B cell (primary cell): ENCODE measurements around the gene SLC2A4. TPM values are rescaled to one million over a fixed set of nuclear protein-coding genes. Genes with fewer than 3 reads are reported as not detected.
A peak's percentile ranks its signal among the peaks of the same experiment; 100 is the strongest.

Experiments used
- ATAC-seq: fragments of 200-7000 bp; cut with Tn5 transposase; one replicate; pipeline ENCODE4 v1.10.0; 2021; ENCODE audit warnings: low read depth, mild to moderate bottlenecking, moderate number of reproducible peaks, moderate library complexity
- CTCF ChIA-PET: fragments of 350-600 bp; sonication (Branson Sonifier 250); formaldehyde crosslinking; loops from one replicate; lab custom pipeline; 2021; ENCODE audit warnings: antibody characterized with exemption, inconsistent platforms; lab: Charles Lee
- POLR2A ChIA-PET: fragments of 350-600 bp; sonication (Branson Sonifier 250); formaldehyde crosslinking; loops from one replicate; lab custom pipeline; 2021; ENCODE audit warnings: antibody characterized with exemption; lab: Charles Lee
- DNase-seq: peaks from one replicate; pipeline ENCODE4 v3.0.0; 2013
- H2AFZ ChIP-seq: 2 replicates; pipeline ENCODE4 v1.6.1; 2012; ENCODE audit warnings: mild to moderate bottlenecking, low read depth, low read length; ENCODE audit not compliant: insufficient read depth, poor library complexity, severe bottlenecking
- H3K27ac ChIP-seq, 2 donors: 1 replicate in 1 of 2; 2 replicates in 1 of 2; pipeline ENCODE4 v1.5.1; 2012 to 2013; ENCODE audit warnings: low read length in 2 of 2, mild to moderate bottlenecking in 2 of 2, moderate library complexity in 1 of 2
- H3K27me3 ChIP-seq, 4 experiments: fragments of 200-600 bp in 1 of 4; sonication (generic) in 1 of 4; replicated peaks in 1 of 4; 1 replicate in 2 of 4; 2 replicates in 2 of 4; pipeline versions ENCODE4 v1.6.1 to v1.7.0; 2013 to 2016; ENCODE audit warnings: low read length in 3 of 4, mild to moderate bottlenecking in 2 of 4, mixed read lengths in 1 of 4, moderate library complexity in 1 of 4; ENCODE audit not compliant: insufficient read depth in 4 of 4, control insufficient read depth in 3 of 4; ENCODE audit errors: control extremely low read depth in 1 of 4
- H3K36me3 ChIP-seq, 2 experiments: replicated peaks in 1 of 2; 1 replicate in 1 of 2; 2 replicates in 1 of 2; pipeline versions ENCODE4 v1.6.1 to v1.7.1; 2013; ENCODE audit warnings: low read length in 1 of 2; ENCODE audit not compliant: insufficient read depth in 2 of 2, control insufficient read depth in 1 of 2; ENCODE audit errors: control extremely low read depth in 1 of 2, extremely low read depth in 1 of 2
- H3K4me1 ChIP-seq, 2 donors: fragments of 200-600 bp in 1 of 2; sonication (generic) in 1 of 2; 1 replicate in 1 of 2; 2 replicates in 1 of 2; pipeline versions ENCODE4 v1.5.1 to v1.6.1; 2013 to 2017; ENCODE audit warnings: low read length in 2 of 2; ENCODE audit not compliant: control insufficient read depth in 2 of 2, insufficient read depth in 2 of 2
- H3K4me2 ChIP-seq: replicated peaks from 2 replicates; pipeline ENCODE3; 2012; ENCODE audit warnings: mild to moderate bottlenecking, low read depth, low read length; ENCODE audit not compliant: poor library complexity, severe bottlenecking
- H3K4me3 ChIP-seq, 5 experiments: fragments of 200-600 bp in 1 of 5; sonication (generic) in 1 of 5; 1 replicate in 3 of 5; 2 replicates in 2 of 5; pipeline versions ENCODE4 v1.5.1 to v1.7.0; 2011 to 2016; ENCODE audit warnings: low read length in 4 of 5, mild to moderate bottlenecking in 4 of 5, low read depth in 2 of 5, control low read depth in 1 of 5, moderate library complexity in 1 of 5; ENCODE audit not compliant: insufficient read depth in 1 of 5; ENCODE audit errors: control extremely low read depth in 1 of 5, extremely low read depth in 1 of 5
- H3K79me2 ChIP-seq: fragments of 200-600 bp; sonication (generic); one replicate; pipeline ENCODE4 v1.6.0; 2016; ENCODE audit warnings: low read length; ENCODE audit not compliant: control insufficient read depth, insufficient read depth
- H3K9ac ChIP-seq: fragments of 200-600 bp; sonication (generic); 2 replicates; pipeline ENCODE4 v1.6.1; 2017; ENCODE audit warnings: mild to moderate bottlenecking, low read length, moderate library complexity
- H3K9me3 ChIP-seq, 3 donors: one replicate each; pipeline versions ENCODE4 v1.6.1 to v1.7.1; 2013; ENCODE audit warnings: low read length in 2 of 3; ENCODE audit not compliant: control insufficient read depth in 2 of 3, insufficient read depth in 1 of 3; ENCODE audit errors: control extremely low read depth in 1 of 3
- H4K20me1 ChIP-seq: 2 replicates; pipeline ENCODE4 v1.6.0; 2012; ENCODE audit warnings: mild to moderate bottlenecking, low read length; ENCODE audit not compliant: insufficient read depth, control insufficient read depth, poor library complexity, severe bottlenecking
- H3K27ac Mint-ChIP-seq: one replicate; pipeline ENCODE4 v1.8.0; 2021; ENCODE audit warnings: mixed read lengths
- H3K27me3 Mint-ChIP-seq: one replicate; pipeline ENCODE4 v1.8.0; 2021; ENCODE audit warnings: mixed read lengths
- H3K4me1 Mint-ChIP-seq: one replicate; pipeline ENCODE4 v1.8.0; 2021; ENCODE audit warnings: mixed read lengths
- H3K4me3 Mint-ChIP-seq: one replicate; pipeline ENCODE4 v1.8.0; 2021; ENCODE audit warnings: mixed read lengths
- H3K9me3 Mint-ChIP-seq: one replicate; pipeline ENCODE4 v1.8.0; 2022; ENCODE audit warnings: mixed read lengths; ENCODE audit not compliant: insufficient read depth
- CTCF ChIP-seq: fragments of 200-600 bp; IDR thresholded peaks from one replicate; pipeline ENCODE4 v1.8.0; 2022; ENCODE audit warnings: antibody characterized with exemption, mild to moderate bottlenecking
- WGBS: methylation state at CpG from one replicate; pipeline ENCODE4 v1.1.5; 2013; ENCODE audit warnings: missing lambda C conversion rate; ENCODE audit not compliant: insufficient coverage; 5-methylcytosine and 5-hydroxymethylcytosine counted together
- intact Hi-C: fragments of 100-400 bp; cut with micrococcal nuclease; formaldehyde crosslinking; loops from one replicate; pipeline ENCODE4 v1.10.0; 2022
- polyA plus RNA-seq: library from polyadenylated mRNA; depleted of rRNA; stranded (reverse); fragments of >200 nt; gene quantifications from 2 replicates; pipeline ENCODE4 v1.2.3, GENCODE V29; 2012
- total RNA-seq, 2 donors: library from RNA; stranded (reverse); fragments of 120-200 nt in 1 of 2; gene quantifications; 1 replicate in 1 of 2; 2 replicates in 1 of 2; pipeline versions ENCODE4 v1.2.3 to v1.2.4, GENCODE V29; 2013 to 2022

Gene SLC2A4
- total and polyA plus RNA-seq, 2 donors (not counting 1 experiment from before 2014, with no cell fraction given): not detected

- H3K79me2 ChIP-seq: peaks cover 42% of the 10 kb centered on the region
- H3K9me3 ChIP-seq: no peaks in the 10 kb centered on the region
- WGBS: under 1% methylated on average over 53 of the region's 72 CpGs
- ATAC-seq (peak; percentile 64), DNase-seq (peak; percentile 98)
- H3K27ac ChIP-seq: peak within 1 kb of the TSS; percentile 55 to 97
- peak within 1 kb of the TSS; percentile 74 to 97 (median 75) for H3K4me3 ChIP-seq
- Mint-ChIP-seq H3K9me3 (no peaks in the 10 kb centered on the region), H3K27me3 (no peaks in the 10 kb centered on the region), H3K27ac (peak within 1 kb of the TSS; percentile 100), H3K4me3 (peak within 1 kb of the TSS; percentile 98), H3K4me1 (peaks cover 61% of the 10 kb centered on the region)
- ChIA-PET POLR2A (interaction anchor here (0.6 to 13.1 kb wide), 8 partner anchors 11 to 1008 kb away, joined by 3 to 157 read pairs (median 4); partner anchors contain the start of genes ACADVL, CTC1, CTDNEP1 and DLG4), CTCF (interaction anchor here (0.5 to 5.0 kb wide), 5 partner anchors 10 to 373 kb away, joined by 3 to 36 read pairs (median 5); partner anchors contain the start of genes ACADVL, CTDNEP1, DLG4 and ELP5)
- no peak for TF ChIP-seq CTCF
- peak within 1 kb of the TSS; percentile 79 for H3K4me2 ChIP-seq
- H3K9ac ChIP-seq: peak within 1 kb of the TSS; percentile 94
- intact Hi-C loops: loop anchor here (1.0 to 5.0 kb wide), 7 partner anchors 20 to 447 kb away; partner anchors contain the start of genes ACADVL, DLG4, EIF5A and SENP3
- no peaks in the 10 kb centered on the region for H3K27me3 ChIP-seq
- peak within 1 kb of the TSS; percentile 65 for H2AFZ ChIP-seq
- H3K36me3 ChIP-seq: peaks cover 0 to 27% of the 10 kb centered on the region in 2 experiments
- peaks cover 22% of the 10 kb centered on the region for H4K20me1 ChIP-seq
- H3K4me1 ChIP-seq: peaks cover 42 to 49% of the 10 kb centered on the region in 2 donors
These were observed 42.2 kb upstream of the SLC2A4 start, which contains the start of gene PHF23 for GRCh38 chr17:7239091-7240027. Gene PHF23 (minus strand): TSS chr17:7239457. CDS start chr17:7239279, 178 bp downstream.
